Vagina (tissue), 2 donors: ENCODE data around the gene POLR1G.

ENCODE experiments used
- CTCF ChIP-seq, 3 experiments: fragments of 450-650 bp in 2 of 3; fragments of 200-600 bp in 1 of 3; sonication (generic) in 1 of 3; IDR thresholded peaks; one replicate each; pipeline ENCODE4 v1.5.1; 2017 to 2019; ENCODE audit warnings: antibody characterized with exemption in 3 of 3, mild to moderate bottlenecking in 2 of 3, moderate library complexity in 2 of 3
- POLR2A ChIP-seq, 2 donors: fragments of 450-650 bp; IDR thresholded peaks; one replicate each; pipeline ENCODE4 v1.6.1; 2017; ENCODE audit warnings: antibody characterized with exemption in 2 of 2, mild to moderate bottlenecking in 2 of 2, moderate library complexity in 2 of 2
- POLR2AphosphoS5 ChIP-seq, 2 donors: sonication (generic); formaldehyde crosslinking; IDR thresholded peaks; one replicate each; pipeline ENCODE4 v1.9.0; 2017; ENCODE audit warnings: antibody characterized with exemption in 2 of 2, mild to moderate bottlenecking in 2 of 2, low read depth in 1 of 2; ENCODE audit not compliant: insufficient read depth in 1 of 2

- TF ChIP-seq CTCF (IDR thresholded peaks at IDR 0.05) (no peak), POLR2AphosphoS5 (IDR thresholded peaks at IDR 0.05; ENCODE audit: insufficient read depth in 1 of 2, low read depth in 1 of 2) (no peak), POLR2A (IDR thresholded peaks at IDR 0.05) (no peak)
Observed at GRCh38 chr19:45362291-45362690, 44.2 kb upstream of the POLR1G start.
